ENCODE measurements around the gene MEG3. TPM values are rescaled to one million over a fixed set of nuclear protein-coding genes. Genes with fewer than 3 reads are reported as not detected.

The MEG3 gene
- total RNA-seq, 1 experiment from 2014 or later: 338 TPM

DNA sequence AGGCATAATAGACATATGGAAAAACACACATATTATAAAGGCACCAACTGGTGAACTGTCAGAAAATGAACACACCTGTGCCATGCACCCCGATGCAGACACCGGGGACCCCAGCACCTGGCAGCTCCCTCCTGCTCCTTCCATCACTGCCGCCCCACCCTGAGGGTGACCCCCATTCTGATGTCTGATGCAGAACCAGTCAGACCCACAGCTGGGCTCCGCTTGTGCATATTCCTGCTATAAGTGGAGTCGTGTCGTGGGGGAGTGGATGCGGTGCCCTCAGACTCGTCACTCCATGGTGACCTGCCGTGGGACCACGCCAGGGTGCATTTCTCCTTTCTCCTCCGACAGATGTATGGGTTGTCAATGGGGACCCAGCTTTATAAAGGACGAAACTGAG, 45.7 kb upstream of the MEG3 start:
- Mint-ChIP-seq H3K4me3 (no peak overlapping the region), H3K9me3 (no peaks in the 10 kb centered on the region), H3K27me3 (ENCODE audit: low read depth) (no peaks in the 10 kb centered on the region; the same call in 1 of the 2 replicates), H3K27ac (no peak overlapping the region), H3K4me1 (no peaks in the 10 kb centered on the region), H3K36me3 (no peaks in the 10 kb centered on the region)
- no peak for ATAC-seq
- POLR2A ChIA-PET: no interaction called here
- no peak for DNase-seq (ENCODE audit: low spot score)
- TF ChIP-seq, protein P1, sequence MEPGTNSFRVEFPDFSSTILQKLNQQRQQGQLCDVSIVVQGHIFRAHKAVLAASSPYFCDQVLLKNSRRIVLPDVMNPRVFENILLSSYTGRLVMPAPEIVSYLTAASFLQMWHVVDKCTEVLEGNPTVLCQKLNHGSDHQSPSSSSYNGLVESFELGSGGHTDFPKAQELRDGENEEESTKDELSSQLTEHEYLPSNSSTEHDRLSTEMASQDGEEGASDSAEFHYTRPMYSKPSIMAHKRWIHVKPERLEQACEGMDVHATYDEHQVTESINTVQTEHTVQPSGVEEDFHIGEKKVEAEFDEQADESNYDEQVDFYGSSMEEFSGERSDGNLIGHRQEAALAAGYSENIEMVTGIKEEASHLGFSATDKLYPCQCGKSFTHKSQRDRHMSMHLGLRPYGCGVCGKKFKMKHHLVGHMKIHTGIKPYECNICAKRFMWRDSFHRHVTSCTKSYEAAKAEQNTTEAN (CRISPR knock-in tag; IDR thresholded peaks at IDR 0.05): no peak
- TF ChIP-seq MXD4 (CRISPR knock-in tag; IDR thresholded peaks at IDR 0.05; ENCODE audit: borderline replicate concordance) (no peak), SOX15 (CRISPR knock-in tag; IDR thresholded peaks at IDR 0.05) (no peak), TP53 (CRISPR knock-in tag; IDR thresholded peaks at IDR 0.05) (no peak), ZNF219 (CRISPR knock-in tag; IDR thresholded peaks at IDR 0.05; ENCODE audit: borderline replicate concordance) (no peak), MYBL2 (CRISPR knock-in tag; IDR thresholded peaks at IDR 0.05) (no peak), ETV6 (CRISPR knock-in tag; IDR thresholded peaks at IDR 0.05) (no peak), ELF4 (CRISPR knock-in tag; IDR thresholded peaks at IDR 0.05; ENCODE audit: low read depth) (no peak), ZNF396 (CRISPR knock-in tag; IDR thresholded peaks at IDR 0.05; ENCODE audit: borderline replicate concordance) (no peak), TCF7 (CRISPR knock-in tag; IDR thresholded peaks at IDR 0.05; ENCODE audit: low read depth) (no peak), FOXP1 (CRISPR knock-in tag; IDR thresholded peaks at IDR 0.05; ENCODE audit: borderline replicate concordance) (no peak)
- TF ChIP-seq, protein P2, sequence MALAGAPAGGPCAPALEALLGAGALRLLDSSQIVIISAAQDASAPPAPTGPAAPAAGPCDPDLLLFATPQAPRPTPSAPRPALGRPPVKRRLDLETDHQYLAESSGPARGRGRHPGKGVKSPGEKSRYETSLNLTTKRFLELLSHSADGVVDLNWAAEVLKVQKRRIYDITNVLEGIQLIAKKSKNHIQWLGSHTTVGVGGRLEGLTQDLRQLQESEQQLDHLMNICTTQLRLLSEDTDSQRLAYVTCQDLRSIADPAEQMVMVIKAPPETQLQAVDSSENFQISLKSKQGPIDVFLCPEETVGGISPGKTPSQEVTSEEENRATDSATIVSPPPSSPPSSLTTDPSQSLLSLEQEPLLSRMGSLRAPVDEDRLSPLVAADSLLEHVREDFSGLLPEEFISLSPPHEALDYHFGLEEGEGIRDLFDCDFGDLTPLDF (CRISPR knock-in tag; IDR thresholded peaks at IDR 0.05): no peak
- TF ChIP-seq, protein P3, sequence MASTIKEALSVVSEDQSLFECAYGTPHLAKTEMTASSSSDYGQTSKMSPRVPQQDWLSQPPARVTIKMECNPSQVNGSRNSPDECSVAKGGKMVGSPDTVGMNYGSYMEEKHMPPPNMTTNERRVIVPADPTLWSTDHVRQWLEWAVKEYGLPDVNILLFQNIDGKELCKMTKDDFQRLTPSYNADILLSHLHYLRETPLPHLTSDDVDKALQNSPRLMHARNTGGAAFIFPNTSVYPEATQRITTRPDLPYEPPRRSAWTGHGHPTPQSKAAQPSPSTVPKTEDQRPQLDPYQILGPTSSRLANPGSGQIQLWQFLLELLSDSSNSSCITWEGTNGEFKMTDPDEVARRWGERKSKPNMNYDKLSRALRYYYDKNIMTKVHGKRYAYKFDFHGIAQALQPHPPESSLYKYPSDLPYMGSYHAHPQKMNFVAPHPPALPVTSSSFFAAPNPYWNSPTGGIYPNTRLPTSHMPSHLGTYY (CRISPR knock-in tag; IDR thresholded peaks at IDR 0.05): no peak
- TF ChIP-seq, protein P4, sequence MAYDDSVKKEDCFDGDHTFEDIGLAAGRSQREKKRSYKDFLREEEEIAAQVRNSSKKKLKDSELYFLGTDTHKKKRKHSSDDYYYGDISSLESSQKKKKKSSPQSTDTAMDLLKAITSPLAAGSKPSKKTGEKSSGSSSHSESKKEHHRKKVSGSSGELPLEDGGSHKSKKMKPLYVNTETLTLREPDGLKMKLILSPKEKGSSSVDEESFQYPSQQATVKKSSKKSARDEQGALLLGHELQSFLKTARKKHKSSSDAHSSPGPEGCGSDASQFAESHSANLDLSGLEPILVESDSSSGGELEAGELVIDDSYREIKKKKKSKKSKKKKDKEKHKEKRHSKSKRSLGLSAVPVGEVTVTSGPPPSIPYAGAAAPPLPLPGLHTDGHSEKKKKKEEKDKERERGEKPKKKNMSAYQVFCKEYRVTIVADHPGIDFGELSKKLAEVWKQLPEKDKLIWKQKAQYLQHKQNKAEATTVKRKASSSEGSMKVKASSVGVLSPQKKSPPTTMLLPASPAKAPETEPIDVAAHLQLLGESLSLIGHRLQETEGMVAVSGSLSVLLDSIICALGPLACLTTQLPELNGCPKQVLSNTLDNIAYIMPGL (CRISPR knock-in tag; IDR thresholded peaks at IDR 0.05): no peak
- CTCF ChIA-PET: interaction anchor here (0.8 kb wide), 1 partner anchor 70 kb away, joined by 3 read pairs; no protein-coding TSS in a partner anchor

DNA sequence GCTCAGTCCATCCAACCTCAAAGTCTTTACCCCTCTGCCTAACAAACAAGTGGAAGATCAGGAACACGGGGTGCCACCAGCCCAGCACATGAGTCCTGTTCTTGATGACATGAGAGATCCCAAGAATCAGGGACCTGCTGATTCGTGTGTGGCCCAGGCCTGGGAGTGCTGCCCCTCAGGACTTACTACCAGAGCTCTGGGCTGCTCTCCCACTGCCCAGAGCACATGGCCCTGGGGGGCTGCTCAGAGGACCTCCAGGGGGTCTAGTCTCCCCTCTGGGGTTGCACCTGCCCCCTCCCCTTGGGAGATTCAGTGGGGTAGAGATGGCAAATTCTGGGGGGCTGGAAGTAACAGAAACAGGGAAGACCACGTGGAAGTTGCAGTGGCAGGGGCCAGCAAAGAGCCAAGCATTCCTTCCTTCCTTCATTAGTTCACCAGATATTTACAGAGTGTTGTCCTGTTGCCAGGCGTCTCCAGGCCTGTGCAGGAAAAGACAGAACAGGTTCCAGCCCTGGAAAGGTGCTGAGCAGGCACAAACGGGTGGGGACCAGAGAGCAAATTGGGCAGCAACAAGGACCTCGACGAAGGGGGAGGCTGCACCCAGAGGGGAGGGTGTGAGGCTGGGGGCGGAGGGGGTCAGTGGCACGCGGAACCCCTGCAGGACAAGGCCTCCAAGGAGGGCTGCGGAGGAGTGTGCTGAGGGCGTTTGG, 45.1 kb upstream of the MEG3 start:
- Mint-ChIP-seq H3K4me1 (no peaks in the 10 kb centered on the region), H3K27ac (no peak overlapping the region), H3K4me3 (no peak overlapping the region), H3K36me3 (no peaks in the 10 kb centered on the region), H3K27me3 (ENCODE audit: low read depth) (no peaks in the 10 kb centered on the region; the same call in 1 of the 2 replicates), H3K9me3 (no peaks in the 10 kb centered on the region)
- POLR2A ChIA-PET: no interaction called here
- ATAC-seq (no peak), DNase-seq (ENCODE audit: low spot score) (no peak)
- CTCF ChIA-PET: no interaction called here
- no peak for TF ChIP-seq EMX1 (CRISPR knock-in tag; IDR thresholded peaks at IDR 0.05)
- TF ChIP-seq, protein P5, sequence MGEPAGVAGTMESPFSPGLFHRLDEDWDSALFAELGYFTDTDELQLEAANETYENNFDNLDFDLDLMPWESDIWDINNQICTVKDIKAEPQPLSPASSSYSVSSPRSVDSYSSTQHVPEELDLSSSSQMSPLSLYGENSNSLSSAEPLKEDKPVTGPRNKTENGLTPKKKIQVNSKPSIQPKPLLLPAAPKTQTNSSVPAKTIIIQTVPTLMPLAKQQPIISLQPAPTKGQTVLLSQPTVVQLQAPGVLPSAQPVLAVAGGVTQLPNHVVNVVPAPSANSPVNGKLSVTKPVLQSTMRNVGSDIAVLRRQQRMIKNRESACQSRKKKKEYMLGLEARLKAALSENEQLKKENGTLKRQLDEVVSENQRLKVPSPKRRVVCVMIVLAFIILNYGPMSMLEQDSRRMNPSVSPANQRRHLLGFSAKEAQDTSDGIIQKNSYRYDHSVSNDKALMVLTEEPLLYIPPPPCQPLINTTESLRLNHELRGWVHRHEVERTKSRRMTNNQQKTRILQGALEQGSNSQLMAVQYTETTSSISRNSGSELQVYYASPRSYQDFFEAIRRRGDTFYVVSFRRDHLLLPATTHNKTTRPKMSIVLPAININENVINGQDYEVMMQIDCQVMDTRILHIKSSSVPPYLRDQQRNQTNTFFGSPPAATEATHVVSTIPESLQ (CRISPR knock-in tag; IDR thresholded peaks at IDR 0.05): no peak
- TF ChIP-seq, protein P6, sequence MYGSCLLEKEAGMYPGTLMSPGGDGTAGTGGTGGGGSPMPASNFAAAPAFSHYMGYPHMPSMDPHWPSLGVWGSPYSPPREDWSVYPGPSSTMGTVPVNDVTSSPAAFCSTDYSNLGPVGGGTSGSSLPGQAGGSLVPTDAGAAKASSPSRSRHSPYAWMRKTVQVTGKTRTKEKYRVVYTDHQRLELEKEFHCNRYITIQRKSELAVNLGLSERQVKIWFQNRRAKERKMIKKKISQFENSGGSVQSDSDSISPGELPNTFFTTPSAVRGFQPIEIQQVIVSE (CRISPR knock-in tag; IDR thresholded peaks at IDR 0.05; ENCODE audit: borderline replicate concordance): no peak
- TF ChIP-seq, protein P7, sequence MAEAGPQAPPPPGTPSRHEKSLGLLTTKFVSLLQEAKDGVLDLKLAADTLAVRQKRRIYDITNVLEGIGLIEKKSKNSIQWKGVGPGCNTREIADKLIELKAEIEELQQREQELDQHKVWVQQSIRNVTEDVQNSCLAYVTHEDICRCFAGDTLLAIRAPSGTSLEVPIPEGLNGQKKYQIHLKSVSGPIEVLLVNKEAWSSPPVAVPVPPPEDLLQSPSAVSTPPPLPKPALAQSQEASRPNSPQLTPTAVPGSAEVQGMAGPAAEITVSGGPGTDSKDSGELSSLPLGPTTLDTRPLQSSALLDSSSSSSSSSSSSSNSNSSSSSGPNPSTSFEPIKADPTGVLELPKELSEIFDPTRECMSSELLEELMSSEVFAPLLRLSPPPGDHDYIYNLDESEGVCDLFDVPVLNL (CRISPR knock-in tag; IDR thresholded peaks at IDR 0.05; ENCODE audit: borderline replicate concordance, low read depth): no peak
- TF ChIP-seq PRRX2 (CRISPR knock-in tag; IDR thresholded peaks at IDR 0.05): no peak
- no peak for TF ChIP-seq TEAD1 (CRISPR knock-in tag; IDR thresholded peaks at IDR 0.05)
